OCI-LY3 (cell line): ENCODE measurements around the gene GNGT1.

ENCODE experiments used
- H2AFZ ChIP-seq: fragments of 200-600, 300-600 bp; shearing (Covaris generic); 2 replicates; pipeline ENCODE4 v1.6.0; 2014; ENCODE audit warnings: antibody characterized with exemption, low read depth, low read length
- H3K27ac ChIP-seq: fragments of 200-600, 300-600 bp; sonication (generic); 2 replicates; pipeline ENCODE4 v1.5.1; 2014; ENCODE audit warnings: mild to moderate bottlenecking, low read length, moderate library complexity, mixed read lengths
- H3K27me3 ChIP-seq: fragments of 200-600, 300-600 bp; sonication (generic); 2 replicates; pipeline ENCODE4 v1.6.1; 2014; ENCODE audit warnings: low read depth, low read length, mixed read lengths
- H3K36me3 ChIP-seq: fragments of 200-600, 300-600 bp; sonication (generic); replicated peaks from 2 replicates; pipeline ENCODE3; 2014; ENCODE audit warnings: low read depth, low read length, mixed read lengths
- H3K4me1 ChIP-seq: fragments of 300-600, 200-600 bp; sonication (generic); 2 replicates; pipeline ENCODE4 v1.6.1; 2014; ENCODE audit warnings: low read length, mixed read lengths
- H3K4me2 ChIP-seq: fragments of 200-600, 300-600 bp; sonication (generic); 2 replicates; pipeline ENCODE4 v1.6.1; 2014; ENCODE audit warnings: low read length, mixed read lengths
- H3K4me3 ChIP-seq: fragments of 300-600, 200-600 bp; sonication (generic); 2 replicates; pipeline ENCODE4 v1.5.1; 2014; ENCODE audit warnings: antibody characterized with exemption, mild to moderate bottlenecking, low read length, moderate library complexity
- H3K79me2 ChIP-seq: fragments of 300-600, 200-600 bp; shearing (Covaris generic); 2 replicates; pipeline ENCODE4 v1.6.1; 2014; ENCODE audit warnings: mild to moderate bottlenecking, low read length, mixed read lengths
- H3K9ac ChIP-seq: fragments of 300-600, 200-600 bp; shearing (Covaris generic); 2 replicates; pipeline ENCODE4 v1.6.0; 2014; ENCODE audit warnings: mild to moderate bottlenecking, low read length, moderate library complexity
- H3K9me3 ChIP-seq: fragments of 200-600, 300-600 bp; shearing (Covaris generic); 2 replicates; pipeline ENCODE4 v1.6.1; 2014; ENCODE audit warnings: low read length, mixed read lengths; ENCODE audit not compliant: insufficient read depth
- H4K20me1 ChIP-seq: fragments of 200-600, 300-600 bp; sonication (generic); 2 replicates; pipeline ENCODE4 v1.6.1; 2016; ENCODE audit warnings: low read length, mixed read lengths; ENCODE audit not compliant: insufficient read depth
- EZH2phosphoT487 ChIP-seq: fragments of 200-600 bp; shearing (Covaris generic); IDR thresholded peaks from 2 replicates; pipeline ENCODE4 v1.6.1; 2018; ENCODE audit warnings: antibody characterized with exemption, mixed run types, low read depth
- TF ChIP-seq, protein P1 (sequence below): fragments of 200-600, 300-600 bp; sonication (generic); IDR thresholded peaks from 2 replicates; pipeline ENCODE4 v1.5.1; 2014; ENCODE audit warnings: antibody characterized with exemption, low read length, low read depth

Gene GNGT1

DNA sequence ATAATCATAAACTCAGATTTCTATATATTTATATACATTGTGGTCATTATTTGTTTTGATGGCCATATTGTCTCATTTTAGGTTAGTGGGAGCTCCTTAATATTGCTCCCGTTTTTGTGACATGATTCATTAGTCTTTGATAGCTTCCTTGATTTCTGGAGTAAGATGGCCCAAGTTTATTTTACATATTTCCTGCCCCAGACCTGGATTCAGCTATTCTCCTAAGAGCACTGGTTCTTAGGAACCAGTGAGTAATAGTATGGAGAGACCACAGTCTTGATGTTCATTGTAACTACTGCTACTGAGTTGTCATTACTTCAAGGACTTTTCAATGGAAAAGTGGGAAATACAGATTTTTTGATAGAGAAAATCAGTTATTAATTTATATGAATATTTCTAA lies 21.8 kb upstream of the GNGT1 start:
- Histone ChIP-seq H3K27me3 (0 out of 2 replicates have a peak, but pooled peaks cover 3% of the 10 kb centered on the region), H3K4me2 (no peak overlapping the region), H3K27ac (no peak overlapping the region), H2AFZ (no peak overlapping the region), H3K4me1 (no peaks in the 10 kb centered on the region), H3K4me3 (no peak overlapping the region), H3K36me3 (no peaks in the 10 kb centered on the region), H4K20me1 (no peaks in the 10 kb centered on the region), H3K9me3 (no peaks in the 10 kb centered on the region), H3K79me2 (no peaks in the 10 kb centered on the region), H3K9ac (no peak overlapping the region)
- TF ChIP-seq EZH2phosphoT487, result no peak
- TF ChIP-seq, protein P1, sequence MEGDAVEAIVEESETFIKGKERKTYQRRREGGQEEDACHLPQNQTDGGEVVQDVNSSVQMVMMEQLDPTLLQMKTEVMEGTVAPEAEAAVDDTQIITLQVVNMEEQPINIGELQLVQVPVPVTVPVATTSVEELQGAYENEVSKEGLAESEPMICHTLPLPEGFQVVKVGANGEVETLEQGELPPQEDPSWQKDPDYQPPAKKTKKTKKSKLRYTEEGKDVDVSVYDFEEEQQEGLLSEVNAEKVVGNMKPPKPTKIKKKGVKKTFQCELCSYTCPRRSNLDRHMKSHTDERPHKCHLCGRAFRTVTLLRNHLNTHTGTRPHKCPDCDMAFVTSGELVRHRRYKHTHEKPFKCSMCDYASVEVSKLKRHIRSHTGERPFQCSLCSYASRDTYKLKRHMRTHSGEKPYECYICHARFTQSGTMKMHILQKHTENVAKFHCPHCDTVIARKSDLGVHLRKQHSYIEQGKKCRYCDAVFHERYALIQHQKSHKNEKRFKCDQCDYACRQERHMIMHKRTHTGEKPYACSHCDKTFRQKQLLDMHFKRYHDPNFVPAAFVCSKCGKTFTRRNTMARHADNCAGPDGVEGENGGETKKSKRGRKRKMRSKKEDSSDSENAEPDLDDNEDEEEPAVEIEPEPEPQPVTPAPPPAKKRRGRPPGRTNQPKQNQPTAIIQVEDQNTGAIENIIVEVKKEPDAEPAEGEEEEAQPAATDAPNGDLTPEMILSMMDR, result no peak

DNA sequence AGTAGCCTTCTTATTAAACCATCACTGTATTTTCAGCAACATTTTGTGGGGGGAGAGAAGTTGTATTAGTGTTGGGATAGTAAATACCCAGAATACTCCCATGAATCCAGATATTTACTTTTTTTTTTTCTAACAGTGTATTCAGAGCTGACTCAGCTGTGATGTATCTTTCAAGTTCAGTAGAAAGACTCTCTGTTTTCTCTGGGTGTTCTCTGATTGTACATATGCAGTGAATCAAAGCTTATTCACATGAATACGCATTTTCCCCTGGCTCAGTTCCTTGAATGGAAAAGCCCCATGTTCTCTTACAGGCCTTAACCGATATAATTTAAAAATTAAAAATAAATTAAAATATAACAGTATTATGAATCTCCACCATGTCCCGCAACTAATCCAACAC lies 17.1 kb upstream of the GNGT1 start:
- 0 out of 2 replicates have a peak, but pooled peaks cover 3% of the 10 kb centered on the region for H3K27me3 ChIP-seq
- H3K9ac ChIP-seq, result no peak overlapping the region
- no peaks in the 10 kb centered on the region for H3K36me3 ChIP-seq
- H3K27ac ChIP-seq, result no peak overlapping the region
- TF ChIP-seq, protein P1, result no peak
- TF ChIP-seq EZH2phosphoT487, result no peak
- H3K79me2 ChIP-seq, result no peaks in the 10 kb centered on the region
- H4K20me1 ChIP-seq, result no peaks in the 10 kb centered on the region
- H3K4me1 ChIP-seq, result peaks cover 18% of the 10 kb centered on the region
- H2AFZ ChIP-seq, result no peak overlapping the region
- H3K4me2 ChIP-seq, result no peak overlapping the region
- H3K4me3 ChIP-seq, result no peak overlapping the region
- no peaks in the 10 kb centered on the region for H3K9me3 ChIP-seq

DNA sequence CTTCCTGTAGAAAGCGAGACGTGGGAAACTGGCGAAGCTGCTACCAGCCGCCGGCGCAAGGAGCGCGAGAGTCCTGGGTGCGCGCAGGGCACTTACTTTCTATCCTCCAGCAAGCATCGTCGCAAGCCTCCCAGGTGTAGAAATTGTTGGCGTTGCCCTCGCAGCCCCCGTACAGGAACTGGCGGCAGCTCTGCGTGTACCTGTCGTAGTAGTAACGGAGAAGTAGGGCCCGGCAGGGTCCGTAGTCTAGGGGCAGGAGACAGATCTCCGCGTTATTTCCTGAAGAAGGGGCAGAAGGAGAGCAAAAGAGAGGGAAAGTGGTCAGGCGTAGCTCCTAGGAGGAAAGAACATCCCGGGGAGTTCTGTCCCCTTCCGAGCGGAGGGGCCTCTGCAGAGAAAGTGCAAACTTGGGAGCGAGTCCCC lies 16.3 kb upstream of the GNGT1 start:
- Histone ChIP-seq H3K4me1 (peaks cover 18% of the 10 kb centered on the region), H4K20me1 (no peaks in the 10 kb centered on the region), H3K27ac (no peak overlapping the region), H3K9me3 (no peaks in the 10 kb centered on the region), H3K27me3 (0 out of 2 replicates have a peak, but pooled peaks cover 3% of the 10 kb centered on the region), H3K79me2 (no peaks in the 10 kb centered on the region), H3K4me3 (no peak overlapping the region), H3K36me3 (no peaks in the 10 kb centered on the region), H3K4me2 (no peak overlapping the region), H2AFZ (no peak overlapping the region), H3K9ac (no peak overlapping the region)
- TF ChIP-seq, protein P1, result no peak
- no peak for TF ChIP-seq EZH2phosphoT487

DNA sequence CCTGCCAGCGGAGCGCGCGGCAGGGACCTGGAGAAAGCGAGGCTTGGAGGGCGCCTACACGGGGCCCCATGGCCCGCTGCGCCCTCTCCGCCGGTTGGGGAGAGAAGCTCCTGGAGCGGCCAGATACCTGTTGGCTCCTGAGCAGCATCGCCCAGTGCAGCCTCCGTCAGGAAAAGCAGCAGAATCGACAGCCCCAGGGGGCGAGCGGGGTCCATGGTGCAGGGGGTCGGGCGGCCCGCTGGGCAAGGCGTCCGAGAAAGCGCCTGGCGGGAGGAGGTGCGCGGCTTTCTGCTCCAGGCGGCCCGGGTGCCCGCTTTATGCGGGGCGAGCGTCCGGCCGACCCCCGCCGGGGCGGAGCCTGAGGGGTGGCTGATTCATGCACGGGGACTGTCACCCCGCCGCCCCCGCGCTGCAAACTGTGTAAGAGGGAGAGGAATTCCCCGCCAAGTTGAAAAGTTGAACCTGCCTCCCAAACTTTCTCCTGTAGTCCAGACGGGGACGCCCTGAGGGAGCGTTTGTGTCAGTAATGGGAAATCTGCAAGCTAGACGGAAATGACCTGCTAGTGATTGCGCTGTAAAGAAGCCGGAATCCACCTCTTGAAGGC lies 15.8 kb upstream of the GNGT1 start, which contains the start of gene TFPI2:
TFPI2 (minus strand) TSS at position 290 of the 605 bp plus-strand sequence; CDS start at position 215, 75 bp downstream.
- Histone ChIP-seq H3K79me2 (no peaks in the 10 kb centered on the region), H3K36me3 (no peaks in the 10 kb centered on the region), H3K4me2 (no peak within 1 kb of the TSS), H3K27ac (no peak within 1 kb of the TSS), H3K9me3 (no peaks in the 10 kb centered on the region), H3K27me3 (0 out of 2 replicates have a peak, but pooled peaks cover 3% of the 10 kb centered on the region), H4K20me1 (no peaks in the 10 kb centered on the region), H3K4me3 (no peak within 1 kb of the TSS), H3K4me1 (peaks cover 18% of the 10 kb centered on the region), H2AFZ (no peak within 1 kb of the TSS), H3K9ac (no peak within 1 kb of the TSS)
- TF ChIP-seq EZH2phosphoT487, result no peak
- TF ChIP-seq, protein P1, result no peak
